Mesenchymal stem cell (in vitro differentiated cells and primary cell): Measurements from ENCODE around the gene LILRB5.
"Not testable (repeated sequence)": the region's sequence is repeated elsewhere in the genome, so short reads cannot be mapped to it uniquely, and the experiment has no call there.

Experiments
- DNase-seq: peaks from one replicate; pipeline ENCODE4 v3.0.0-alpha.2; 2013
- H2AFZ ChIP-seq: one replicate; pipeline ENCODE4 v1.6.1; 2013; ENCODE audit warnings: low read depth, mild to moderate bottlenecking, control low read depth, inconsistent platforms, low read length, moderate library complexity
- H2AK5ac ChIP-seq: 2 replicates; pipeline ENCODE4 v1.6.1; 2013; ENCODE audit warnings: low read length, moderate library complexity, mild to moderate bottlenecking, inconsistent platforms; ENCODE audit not compliant: severe bottlenecking
- H2BK120ac ChIP-seq: one replicate; pipeline ENCODE4 v1.6.1; 2013; ENCODE audit warnings: low read depth, mild to moderate bottlenecking, inconsistent platforms, low read length, moderate library complexity
- H2BK12ac ChIP-seq, 2 experiments: one replicate each; pipeline ENCODE4 v1.6.1; 2013; ENCODE audit warnings: inconsistent platforms in 2 of 2, low read length in 2 of 2, mild to moderate bottlenecking in 2 of 2, moderate library complexity in 2 of 2, control low read depth in 1 of 2
- H2BK15ac ChIP-seq: one replicate; pipeline ENCODE4 v1.6.1; 2013; ENCODE audit warnings: mild to moderate bottlenecking, low read depth, inconsistent platforms; ENCODE audit not compliant: poor library complexity, severe bottlenecking
- H2BK5ac ChIP-seq: 2 replicates; pipeline ENCODE4 v1.6.1; 2013; ENCODE audit warnings: low read depth, mild to moderate bottlenecking, low read length, control low read depth, inconsistent platforms; ENCODE audit not compliant: poor library complexity, severe bottlenecking
- H3K14ac ChIP-seq, 2 experiments: one replicate each; pipeline ENCODE4 v1.6.1; 2013; ENCODE audit warnings: inconsistent platforms in 2 of 2, low read length in 2 of 2, control low read depth in 1 of 2, mild to moderate bottlenecking in 1 of 2, moderate library complexity in 1 of 2
- H3K18ac ChIP-seq, 2 experiments: one replicate each; pipeline ENCODE4 v1.6.1; 2013; ENCODE audit warnings: inconsistent platforms in 2 of 2, low read length in 2 of 2, control low read depth in 1 of 2, low read depth in 1 of 2, mild to moderate bottlenecking in 1 of 2
- H3K23ac ChIP-seq, 2 experiments: one replicate each; pipeline ENCODE4 v1.6.1; 2013; ENCODE audit warnings: inconsistent platforms in 2 of 2, low read length in 2 of 2, mild to moderate bottlenecking in 2 of 2, moderate library complexity in 2 of 2, control low read depth in 1 of 2
- H3K27ac ChIP-seq: 2 replicates; pipeline ENCODE4 v1.5.1; 2013; ENCODE audit warnings: mild to moderate bottlenecking, moderate library complexity, low read length, control low read depth, inconsistent platforms; ENCODE audit not compliant: poor library complexity, severe bottlenecking
- H3K27me3 ChIP-seq, 2 experiments: 2 replicates each; pipeline versions ENCODE4 v1.6.1 to v1.7.0; 2013; ENCODE audit warnings: low read length in 2 of 2, mild to moderate bottlenecking in 2 of 2, moderate library complexity in 2 of 2, control low read depth in 1 of 2, inconsistent platforms in 1 of 2; ENCODE audit not compliant: control insufficient read depth in 1 of 2, insufficient read depth in 1 of 2
- H3K36me3 ChIP-seq, 2 experiments: 2 replicates each; pipeline versions ENCODE4 v1.6.1 to v1.7.0; 2013; ENCODE audit warnings: low read length in 2 of 2, control low read depth in 1 of 2, inconsistent platforms in 1 of 2, low read depth in 1 of 2, mild to moderate bottlenecking in 1 of 2; ENCODE audit not compliant: insufficient read depth in 2 of 2, control insufficient read depth in 1 of 2
- H3K4ac ChIP-seq, 2 experiments: one replicate each; pipeline ENCODE4 v1.6.1; 2013; ENCODE audit warnings: inconsistent platforms in 2 of 2, low read length in 2 of 2, mild to moderate bottlenecking in 2 of 2, moderate library complexity in 2 of 2, control low read depth in 1 of 2, low read depth in 1 of 2
- H3K4me1 ChIP-seq: 2 replicates; pipeline ENCODE4 v1.6.1; 2013; ENCODE audit warnings: low read depth, low read length, control low read depth; ENCODE audit not compliant: control insufficient read depth, insufficient read depth
- H3K4me2 ChIP-seq: 2 replicates; pipeline ENCODE4 v1.6.1; 2013; ENCODE audit warnings: low read length, mild to moderate bottlenecking, inconsistent platforms; ENCODE audit not compliant: poor library complexity, severe bottlenecking
- H3K4me3 ChIP-seq, 2 experiments: 2 replicates each; pipeline versions ENCODE4 v1.5.1 to v1.7.0; 2013; ENCODE audit warnings: low read length in 2 of 2, mild to moderate bottlenecking in 2 of 2, control low read depth in 1 of 2, low read depth in 1 of 2; ENCODE audit not compliant: insufficient read depth in 1 of 2
- H3K79me1 ChIP-seq: replicated peaks from 2 replicates; pipeline ENCODE4 v1.6.1; 2013; ENCODE audit warnings: mild to moderate bottlenecking, control low read depth, low read length, inconsistent platforms; ENCODE audit not compliant: poor library complexity, severe bottlenecking
- H3K9ac ChIP-seq: 2 replicates; pipeline ENCODE4 v1.7.0; 2013; ENCODE audit warnings: mild to moderate bottlenecking, low read length, moderate library complexity
- H3K9me3 ChIP-seq: 2 replicates; pipeline ENCODE4 v1.7.0; 2013; ENCODE audit warnings: mild to moderate bottlenecking, low read length; ENCODE audit not compliant: control insufficient read depth
- H4K8ac ChIP-seq: one replicate; pipeline ENCODE4 v1.6.1; 2013; ENCODE audit warnings: inconsistent platforms, mild to moderate bottlenecking, low read length, moderate library complexity
- H4K91ac ChIP-seq: one replicate; pipeline ENCODE4 v1.6.1; 2013; ENCODE audit warnings: mild to moderate bottlenecking, low read length, inconsistent platforms
- WGBS: methylation state at CpG from one replicate; pipeline ENCODE4 v1.1.7; 2013; ENCODE audit warnings: mixed read lengths; 5-methylcytosine and 5-hydroxymethylcytosine counted together

Gene LILRB5

GRCh38 chr19:54214217-54214616 is 42.9 kb downstream of the LILRB5 start:
- H3K4me3 ChIP-seq, H3K18ac ChIP-seq, H4K91ac ChIP-seq, H2BK12ac ChIP-seq, H3K9ac ChIP-seq, H4K8ac ChIP-seq, H3K27ac ChIP-seq, H3K4me2 ChIP-seq, H3K14ac ChIP-seq, H3K23ac ChIP-seq, H3K4ac ChIP-seq, H2AK5ac ChIP-seq, H3K27me3 ChIP-seq, H2BK5ac ChIP-seq, H2AFZ ChIP-seq, H2BK15ac ChIP-seq, H3K9me3 ChIP-seq, DNase-seq, H2BK120ac ChIP-seq: not testable (repeated sequence)
- Histone ChIP-seq H3K79me1 (peaks cover 19% of the 10 kb centered on the region), H3K4me1 (peaks cover 40% of the 10 kb centered on the region), H3K36me3 (peaks cover 17 to 21% of the 10 kb centered on the region in 2 experiments)
- 67% methylated on average over 1 of the region's 5 CpGs for WGBS

DNA sequence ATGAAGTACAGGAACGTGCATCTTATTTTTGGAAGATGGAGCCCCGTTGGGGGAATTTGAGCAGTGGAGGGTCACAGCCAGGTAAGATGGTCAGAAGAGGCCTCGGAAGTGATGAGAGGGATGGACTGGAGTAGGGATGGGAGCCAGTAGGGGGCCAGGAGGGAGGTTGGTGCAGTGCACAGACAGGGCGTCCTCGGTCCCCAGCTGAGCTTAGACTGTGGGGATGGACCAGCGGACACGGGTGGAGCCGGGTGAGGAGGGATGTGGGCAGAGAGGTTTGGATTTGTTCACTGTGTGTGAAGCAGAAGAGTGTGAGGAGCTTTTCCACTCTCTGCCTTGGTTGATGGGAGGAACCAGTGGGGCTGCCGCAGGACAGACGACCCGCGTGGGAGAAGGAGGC is 45.8 kb downstream of the LILRB5 start:
- Histone ChIP-seq H3K4me1 (peaks cover 43% of the 10 kb centered on the region), H3K79me1 (peaks cover 9% of the 10 kb centered on the region), H4K91ac (no peak overlapping the region), H3K4me2 (peak overlapping the region; percentile 17), H2BK12ac (no peak overlapping the region), H3K4ac (no peak overlapping the region), H4K8ac (no peak overlapping the region), H3K27me3 (no peaks in the 10 kb centered on the region), H3K4me3 (no peak overlapping the region), H3K9ac (peak overlapping the region; percentile 17), H2BK120ac (no peak overlapping the region), H2BK5ac (no peak overlapping the region), H3K23ac (no peak overlapping the region), H3K9me3 (no peaks in the 10 kb centered on the region), H2BK15ac (peak overlapping the region; percentile 23), H2AK5ac (peak overlapping the region; percentile 9), H3K18ac (no peak overlapping the region), H3K36me3 (peaks cover 35 to 40% of the 10 kb centered on the region in 2 experiments), H3K14ac (no peak overlapping the region), H2AFZ (no peak overlapping the region), H3K27ac (peak overlapping the region; percentile 68)
- no peak for DNase-seq
- 96% methylated on average over 12 of the region's 12 CpGs for WGBS

GRCh38 chr19:54209811-54210494 is 47.1 kb downstream of the LILRB5 start:
- Histone ChIP-seq H2BK120ac (no peak overlapping the region), H3K4me1 (peaks cover 49% of the 10 kb centered on the region), H2BK5ac (no peak overlapping the region), H2AK5ac (no peak overlapping the region), H3K18ac (peak overlapping the region; percentile 52 to 60), H2BK15ac (peak overlapping the region; percentile 6), H3K4me2 (peak overlapping the region; percentile 52), H3K9me3 (no peaks in the 10 kb centered on the region), H3K79me1 (peaks cover 9% of the 10 kb centered on the region), H2AFZ (no peak overlapping the region), H3K23ac (no peak overlapping the region), H3K36me3 (peaks cover 46 to 52% of the 10 kb centered on the region in 2 experiments), H3K27ac (peak overlapping the region; percentile 82), H3K14ac (no peak overlapping the region), H3K4ac (peak overlapping the region in 1 of 2 experiments; percentile 49), H3K9ac (peak overlapping the region; percentile 82), H3K27me3 (no peaks in the 10 kb centered on the region), H4K91ac (peak overlapping the region; percentile 43), H2BK12ac (peak overlapping the region in 1 of 2 experiments; percentile 80), H3K4me3 (no peak overlapping the region), H4K8ac (peak overlapping the region; percentile 27)
- peak; percentile 98 for DNase-seq
- WGBS: 39% methylated on average over 10 of the region's 10 CpGs

GRCh38 chr19:54209058-54209810 is 47.8 kb downstream of the LILRB5 start:
- H2BK12ac ChIP-seq: peak overlapping the region in 1 of 2 experiments; percentile 74
- H2BK120ac ChIP-seq: peak overlapping the region; percentile 67
- peak overlapping the region; percentile 5 for H3K4me2 ChIP-seq
- H2BK5ac ChIP-seq: no peak overlapping the region
- H3K9ac ChIP-seq: peak overlapping the region; percentile 82
- peaks cover 7% of the 10 kb centered on the region for H3K79me1 ChIP-seq
- peak overlapping the region in 1 of 2 experiments; percentile 49 for H3K4ac ChIP-seq
- peaks cover 50 to 58% of the 10 kb centered on the region in 2 experiments for H3K36me3 ChIP-seq
- H3K23ac ChIP-seq: peak overlapping the region in 1 of 2 experiments; percentile 36
- H3K27me3 ChIP-seq: no peaks in the 10 kb centered on the region
- DNase-seq: no peak
- H3K4me3 ChIP-seq: no peak overlapping the region
- no peaks in the 10 kb centered on the region for H3K9me3 ChIP-seq
- H3K18ac ChIP-seq: peak overlapping the region; percentile 52 to 58
- H2AK5ac ChIP-seq: no peak overlapping the region
- no peak overlapping the region for H2AFZ ChIP-seq
- peak overlapping the region; percentile 30 for H3K27ac ChIP-seq
- peak overlapping the region; percentile 67 for H4K8ac ChIP-seq
- 60% methylated on average over 24 of the region's 24 CpGs for WGBS
- H2BK15ac ChIP-seq: peak overlapping the region; percentile 90
- peak overlapping the region in 1 of 2 experiments; percentile 24 for H3K14ac ChIP-seq
- H4K91ac ChIP-seq: peak overlapping the region; percentile 43
- H3K4me1 ChIP-seq: peaks cover 50% of the 10 kb centered on the region
